Activated B cell treated with CpG ODN at 0.5 μM for 24 hours (primary cell): ENCODE measurements around the gene PPIL6. TPM values are rescaled to one million over a fixed set of nuclear protein-coding genes. Genes with fewer than 3 reads are reported as not detected.

Experiments
- ATAC-seq: fragments of 200-7000 bp; cut with Tn5 transposase; one replicate; pipeline ENCODE4 v1.10.0; 2021; ENCODE audit warnings: low read depth, mild to moderate bottlenecking, moderate library complexity
- CTCF ChIA-PET: fragments of 350-600 bp; sonication (Branson Sonifier 250); formaldehyde crosslinking; loops from one replicate; lab custom pipeline; 2021; ENCODE audit warnings: antibody characterized with exemption; lab: Charles Lee
- POLR2A ChIA-PET: fragments of 350-600 bp; sonication (Branson Sonifier 250); formaldehyde crosslinking; loops from one replicate; lab custom pipeline; 2021; ENCODE audit warnings: antibody characterized with exemption; lab: Charles Lee
- DNase-seq: peaks from one replicate; pipeline ENCODE4 v3.0.0; 2022
- H3K27ac Mint-ChIP-seq: one replicate; pipeline ENCODE4 v1.8.0; 2020; ENCODE audit warnings: mixed read lengths
- H3K27me3 Mint-ChIP-seq: one replicate; pipeline ENCODE4 v1.8.0; 2021; ENCODE audit warnings: mixed read lengths
- H3K36me3 Mint-ChIP-seq: one replicate; pipeline ENCODE4 v1.8.0; 2021; ENCODE audit warnings: low read depth, mixed read lengths
- H3K4me1 Mint-ChIP-seq: one replicate; pipeline ENCODE4 v1.8.0; 2021; ENCODE audit warnings: mixed read lengths
- H3K4me3 Mint-ChIP-seq: one replicate; pipeline ENCODE4 v1.8.0; 2020; ENCODE audit warnings: mild to moderate bottlenecking, mixed read lengths
- H3K9me3 Mint-ChIP-seq: one replicate; pipeline ENCODE4 v1.8.0; 2020; ENCODE audit warnings: mixed read lengths
- CTCF ChIP-seq: fragments of 200-600 bp; IDR thresholded peaks from one replicate; pipeline ENCODE4 v1.8.0; 2022; ENCODE audit warnings: antibody characterized with exemption, mild to moderate bottlenecking
- intact Hi-C: fragments of 100-400 bp; cut with micrococcal nuclease; formaldehyde crosslinking; loops from one replicate; pipeline ENCODE4 v1.15.1; 2024
- total RNA-seq: library from RNA; stranded (reverse); gene quantifications from 2 replicates; pipeline ENCODE4 v1.2.3, GENCODE V29; 2022

The PPIL6 gene
- total RNA-seq, 1 donor from 2014 or later: 0.91 TPM

GRCh38 chr6:109388265-109388664 is 52.2 kb downstream of the PPIL6 start:
- no peaks in the 10 kb centered on the region for H3K9me3 Mint-ChIP-seq
- no peak overlapping the region for H3K27ac Mint-ChIP-seq
- no peak for ATAC-seq
- POLR2A ChIA-PET: no interaction called here
- H3K36me3 Mint-ChIP-seq: no peaks in the 10 kb centered on the region
- H3K4me3 Mint-ChIP-seq: no peak overlapping the region
- intact Hi-C loops: loop anchor here (10.0 kb wide), 2 partner anchors 1093 to 1487 kb away; partner anchors contain the start of genes AFG1L and AMD1
- peaks cover 21% of the 10 kb centered on the region for H3K4me1 Mint-ChIP-seq
- CTCF ChIA-PET: no interaction called here
- no peak for DNase-seq
- TF ChIP-seq CTCF: no peak
- H3K27me3 Mint-ChIP-seq: no peaks in the 10 kb centered on the region

GRCh38 chr6:109383438-109383940 is 56.9 kb downstream of the PPIL6 start:
- intact Hi-C loops: loop anchor here (1.0 to 10.0 kb wide), 9 partner anchors 195 to 1491 kb away; partner anchors contain the start of genes AFG1L, AMD1 and SEC63
- H3K9me3 Mint-ChIP-seq: no peaks in the 10 kb centered on the region
- DNase-seq (no peak), ATAC-seq (no peak)
- peak overlapping the region; percentile 97 for H3K4me3 Mint-ChIP-seq
- ChIA-PET CTCF (interaction anchor here (0.7 to 5.5 kb wide), 19 partner anchors 10 to 841 kb away, joined by 3 to 118 read pairs (median 5); partner anchors contain the start of genes AK9, CEP57L1, FIG4 and MICAL1), POLR2A (interaction anchor here (1.0 to 4.7 kb wide), 22 partner anchors 9 to 1491 kb away, joined by 3 to 104 read pairs (median 6); partner anchors contain the start of genes AMD1, CEP57L1, MICAL1 and PPIL6)
- H3K4me1 Mint-ChIP-seq: peaks cover 33% of the 10 kb centered on the region
- no peaks in the 10 kb centered on the region for H3K27me3 Mint-ChIP-seq
- H3K27ac Mint-ChIP-seq: peak overlapping the region; percentile 99
- TF ChIP-seq CTCF: no peak
- H3K36me3 Mint-ChIP-seq: peaks cover 30% of the 10 kb centered on the region

- H3K9me3 Mint-ChIP-seq: no peaks in the 10 kb centered on the region
- H3K27me3 Mint-ChIP-seq: no peaks in the 10 kb centered on the region
- peak overlapping the region; percentile 97 for H3K4me3 Mint-ChIP-seq
- peak; percentile 80 for TF ChIP-seq CTCF
- H3K36me3 Mint-ChIP-seq: peaks cover 37% of the 10 kb centered on the region
- DNase-seq (peak; percentile 93), ATAC-seq (peak; percentile 74)
- H3K4me1 Mint-ChIP-seq: peaks cover 40% of the 10 kb centered on the region
- peak overlapping the region; percentile 99 for H3K27ac Mint-ChIP-seq
- intact Hi-C loops: loop anchor here (1.0 to 10.0 kb wide), 19 partner anchors 9 to 1492 kb away; partner anchors contain the start of genes AFG1L, AK9, AMD1 and ARMC2
- ChIA-PET POLR2A (interaction anchor here (0.7 to 4.7 kb wide), 30 partner anchors 9 to 1492 kb away, joined by 3 to 104 read pairs (median 6); partner anchors contain the start of genes AFG1L, AK9, AMD1 and CDC40), CTCF (interaction anchor here (0.7 to 5.5 kb wide), 17 partner anchors 9 to 841 kb away, joined by 3 to 118 read pairs (median 6); partner anchors contain the start of genes AK9, CEP57L1, FIG4 and MICAL1)
Observed at GRCh38 chr6:109382576-109383437, 57.6 kb downstream of the PPIL6 start.

GRCh38 chr6:109381747-109382575 is 58.5 kb downstream of the PPIL6 start, which contains the start of gene CD164:
Gene CD164 (minus strand): TSS chr6:109382467. CDS start chr6:109382378, 89 bp downstream.
- ATAC-seq (peak; percentile 62), DNase-seq (no peak)
- no peaks in the 10 kb centered on the region for H3K27me3 Mint-ChIP-seq
- peaks cover 47% of the 10 kb centered on the region for H3K4me1 Mint-ChIP-seq
- H3K9me3 Mint-ChIP-seq: no peaks in the 10 kb centered on the region
- H3K36me3 Mint-ChIP-seq: peaks cover 45% of the 10 kb centered on the region
- intact Hi-C loops: loop anchor here (1.0 to 10.0 kb wide), 17 partner anchors 8 to 1493 kb away; partner anchors contain the start of genes AFG1L, AK9, AMD1 and ARMC2
- no peak for TF ChIP-seq CTCF
- ChIA-PET POLR2A (interaction anchor here (0.7 to 4.7 kb wide), 28 partner anchors 8 to 1493 kb away, joined by 3 to 104 read pairs (median 6); partner anchors contain the start of genes AFG1L, AK9, AMD1 and CDC40), CTCF (interaction anchor here (1.1 to 5.5 kb wide), 5 partner anchors 8 to 309 kb away, joined by 3 to 118 read pairs (median 13); partner anchors contain the start of genes AK9, CEP57L1, FIG4 and PPIL6)
- H3K4me3 Mint-ChIP-seq: peak within 1 kb of the TSS; percentile 97
- peak within 1 kb of the TSS; percentile 99 for H3K27ac Mint-ChIP-seq
